ENCODE results near the gene VRK2. TPM values are rescaled to one million over a fixed set of nuclear protein-coding genes. Genes with fewer than 3 reads are reported as not detected.

VRK2 gene
- total RNA-seq, 2 donors from 2014 or later = 6.6 to 10.9 TPM

- 83 to 99% methylated on average over 3 of the region's 3 CpGs for WGBS, 2 donors
- ATAC-seq = no peak
- H3K27ac ChIP-seq = no peak overlapping the region
- no peaks in the 10 kb centered on the region for H3K9me3 ChIP-seq
- intact Hi-C loops (cut with DNase I) = no loop called here
- H3K4me3 ChIP-seq = no peak overlapping the region
- no peak for DNase-seq
- H3K4me1 ChIP-seq = no peaks in the 10 kb centered on the region
- no peaks in the 10 kb centered on the region for H3K36me3 ChIP-seq (replicated peaks in 1 of 2; ENCODE audit: insufficient read depth in 1 of 2, low read depth in 2 of 2)
- TF ChIP-seq POLR2A (IDR thresholded peaks at IDR 0.05) (no peak), CTCF (IDR thresholded peaks at IDR 0.05) (no peak)
- no peaks in the 10 kb centered on the region for H3K27me3 ChIP-seq
These were observed 14.4 kb upstream of the VRK2 start for GRCh38 chr2:58032016-58032763.

GRCh38 chr2:58032764-58033080 lies 13.9 kb upstream of the VRK2 start:
- Histone ChIP-seq H3K4me1 (no peaks in the 10 kb centered on the region), H3K36me3 (replicated peaks in 1 of 2; ENCODE audit: insufficient read depth in 1 of 2, low read depth in 2 of 2) (no peaks in the 10 kb centered on the region), H3K27me3 (no peaks in the 10 kb centered on the region), H3K4me3 (no peak overlapping the region), H3K9me3 (no peaks in the 10 kb centered on the region), H3K27ac (no peak overlapping the region)
- TF ChIP-seq CTCF (IDR thresholded peaks at IDR 0.05) (no peak), POLR2A (IDR thresholded peaks at IDR 0.05) (no peak)
- 73 to 74% methylated on average over 1 of the region's 1 CpG for WGBS, 2 donors
- ATAC-seq = no peak
- intact Hi-C loops (cut with DNase I) = no loop called here
- DNase-seq = no peak

GRCh38 chr2:58033530-58033929 lies 13.1 kb upstream of the VRK2 start:
- H3K27me3 ChIP-seq = no peaks in the 10 kb centered on the region
- ATAC-seq = no peak
- intact Hi-C loops (cut with DNase I) = no loop called here
- no peaks in the 10 kb centered on the region for H3K4me1 ChIP-seq
- no peaks in the 10 kb centered on the region for H3K36me3 ChIP-seq (replicated peaks in 1 of 2; ENCODE audit: insufficient read depth in 1 of 2, low read depth in 2 of 2)
- TF ChIP-seq CTCF (IDR thresholded peaks at IDR 0.05) = no peak
- no peak for TF ChIP-seq POLR2A (IDR thresholded peaks at IDR 0.05)
- H3K4me3 ChIP-seq = no peak overlapping the region
- no peaks in the 10 kb centered on the region for H3K9me3 ChIP-seq
- H3K27ac ChIP-seq = no peak overlapping the region
- DNase-seq = no peak

- H3K4me3 ChIP-seq = no peak overlapping the region
- H3K27ac ChIP-seq = no peak overlapping the region
- no peaks in the 10 kb centered on the region for H3K4me1 ChIP-seq
- WGBS, 2 donors = 88 to 92% methylated on average over 3 of the region's 3 CpGs
- H3K36me3 ChIP-seq (replicated peaks in 1 of 2; ENCODE audit: insufficient read depth in 1 of 2, low read depth in 2 of 2) = no peaks in the 10 kb centered on the region
- no peaks in the 10 kb centered on the region for H3K27me3 ChIP-seq
- DNase-seq (no peak), ATAC-seq (no peak)
- no peak for TF ChIP-seq POLR2A (IDR thresholded peaks at IDR 0.05)
- no peak for TF ChIP-seq CTCF (IDR thresholded peaks at IDR 0.05)
- H3K9me3 ChIP-seq = no peaks in the 10 kb centered on the region
- intact Hi-C loops (cut with DNase I) = no loop called here
These were observed 11.3 kb upstream of the VRK2 start for GRCh38 chr2:58035352-58035751.

GRCh38 chr2:58039170-58039611 lies 7.4 kb upstream of the VRK2 start:
- Histone ChIP-seq H3K36me3 (replicated peaks in 1 of 2; ENCODE audit: insufficient read depth in 1 of 2, low read depth in 2 of 2) (no peaks in the 10 kb centered on the region), H3K27me3 (no peaks in the 10 kb centered on the region), H3K27ac (no peak overlapping the region), H3K4me1 (peaks cover 7% of the 10 kb centered on the region), H3K4me3 (no peak overlapping the region), H3K9me3 (no peaks in the 10 kb centered on the region)
- ATAC-seq = peak; percentile 6
- 65 to 71% methylated on average over 1 of the region's 1 CpG for WGBS, 2 donors
- no peak for DNase-seq
- intact Hi-C loops (cut with DNase I) = no loop called here
- no peak for TF ChIP-seq CTCF (IDR thresholded peaks at IDR 0.05)
- no peak for TF ChIP-seq POLR2A (IDR thresholded peaks at IDR 0.05)
